TTC549 (cell line): ENCODE data around the gene C1orf174.
"Not testable (repeated sequence)": the region's sequence is repeated elsewhere in the genome, so short reads cannot be mapped to it uniquely, and the experiment has no call there.

Experiments used
- FAIRE-seq: peaks from 2 replicates; lab custom pipeline; 2012; peaks lifted over from hg19 to GRCh38; lab: Jason Lieb, UNC

C1orf174 gene

GRCh38 chr1:3925762-3926161, 25.7 kb upstream of the C1orf174 start:
- no peak for FAIRE-seq

GRCh38 chr1:3925256-3925655, 25.2 kb upstream of the C1orf174 start:
- no peak for FAIRE-seq

- FAIRE-seq = no peak
These were observed 24.8 kb upstream of the C1orf174 start for GRCh38 chr1:3924825-3925220.

GRCh38 chr1:3924186-3924824, 24.2 kb upstream of the C1orf174 start:
- no peak for FAIRE-seq

- no peak for FAIRE-seq
These were observed 23.5 kb upstream of the C1orf174 start for GRCh38 chr1:3923378-3924185.

- no peak for FAIRE-seq
These were observed 22.8 kb upstream of the C1orf174 start for GRCh38 chr1:3922851-3923250.

GRCh38 chr1:3922201-3922725, 22.2 kb upstream of the C1orf174 start:
- no peak for FAIRE-seq

GRCh38 chr1:3921765-3922164, 21.7 kb upstream of the C1orf174 start:
- no peak for FAIRE-seq

GRCh38 chr1:3919706-3920105, 19.6 kb upstream of the C1orf174 start:
- FAIRE-seq = no peak

- FAIRE-seq = no peak
These were observed 19.0 kb upstream of the C1orf174 start for GRCh38 chr1:3918966-3919611.

GRCh38 chr1:3918359-3918758, 18.3 kb upstream of the C1orf174 start:
- FAIRE-seq = not testable (repeated sequence)

GRCh38 chr1:3917761-3918160, 17.7 kb upstream of the C1orf174 start:
- FAIRE-seq = no peak

GRCh38 chr1:3915551-3916121, 15.6 kb upstream of the C1orf174 start:
- no peak for FAIRE-seq

GRCh38 chr1:3914911-3915310, 14.8 kb upstream of the C1orf174 start:
- FAIRE-seq = no peak

- FAIRE-seq = no peak
These were observed 14.3 kb upstream of the C1orf174 start for GRCh38 chr1:3914331-3914851.

GRCh38 chr1:3912809-3913685, 13.0 kb upstream of the C1orf174 start:
- no peak for FAIRE-seq

GRCh38 chr1:3911981-3912808, 12.1 kb upstream of the C1orf174 start:
- FAIRE-seq = no peak

- FAIRE-seq = no peak
These were observed 11.1 kb upstream of the C1orf174 start for GRCh38 chr1:3910857-3911845.

- FAIRE-seq = no peak
These were observed 10.1 kb upstream of the C1orf174 start for GRCh38 chr1:3910049-3910731.
